Measurements from ENCODE around the gene CDY2B. TPM values are rescaled to one million over a fixed set of nuclear protein-coding genes. Genes with fewer than 3 reads are reported as not detected.
"Not testable (repeated sequence)": the region's sequence is repeated elsewhere in the genome, so short reads cannot be mapped to it uniquely, and the experiment has no call there.

The CDY2B gene
- not detected in 2 replicates for total RNA-seq (2014; rRNA removed; shearing (Covaris generic))

GRCh38 chrY:17880120-17880519, at the start of gene CDY2B:
TSS of gene CDY2B (minus strand) at chrY:17880220. CDS start at chrY:17879892, 328 bp downstream.
- H3K4me1 ChIP-seq (replicated peaks); H3K36me3 ChIP-seq; DNase-seq (ENCODE audit: low read depth in 1 of 2, low spot score in 2 of 2); H3K4me3 ChIP-seq; H3K27ac ChIP-seq; H3K27me3 ChIP-seq (replicated peaks); H3K9me3 ChIP-seq (replicated peaks): not testable (repeated sequence)

DNA sequence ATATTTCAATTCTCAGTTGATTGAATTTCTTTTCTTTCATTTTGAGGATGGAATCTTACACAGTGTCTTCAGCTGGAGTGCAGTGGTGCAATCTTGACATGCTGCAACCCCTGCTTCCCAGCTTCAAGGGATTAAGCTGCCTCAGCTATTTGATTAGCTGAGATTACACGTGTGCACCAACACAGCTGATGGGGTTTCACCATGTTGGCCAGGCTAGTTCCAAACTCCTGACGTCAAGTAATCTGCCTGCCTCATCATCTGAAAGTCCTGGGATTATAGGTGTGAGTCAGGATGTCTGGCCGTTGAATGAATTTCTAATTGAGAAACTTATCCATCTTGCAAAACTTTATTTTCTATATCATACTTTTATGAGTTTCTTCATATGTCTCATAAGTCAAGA, 28.0 kb upstream of the CDY2B start:
- not testable (repeated sequence) for H3K4me1 ChIP-seq (replicated peaks); H3K4me3 ChIP-seq; H3K9me3 ChIP-seq (replicated peaks); DNase-seq (ENCODE audit: low read depth in 1 of 2, low spot score in 2 of 2); H3K27ac ChIP-seq; H3K36me3 ChIP-seq; H3K27me3 ChIP-seq (replicated peaks)

GRCh38 chrY:17907351-17907750, 27.3 kb upstream of the CDY2B start:
- H3K27me3 ChIP-seq (replicated peaks) = not testable (repeated sequence)

GRCh38 chrY:17881697-17882096, 1.7 kb upstream of the CDY2B start:
- H3K27ac ChIP-seq; H3K9me3 ChIP-seq (replicated peaks); H3K36me3 ChIP-seq; H3K4me3 ChIP-seq; H3K27me3 ChIP-seq (replicated peaks); H3K4me1 ChIP-seq (replicated peaks); DNase-seq (ENCODE audit: low read depth in 1 of 2, low spot score in 2 of 2): not testable (repeated sequence)

More at GRCh38 chrY:17907351-17907750, 27.3 kb upstream of the CDY2B start:
- not testable (repeated sequence) for H3K4me1 ChIP-seq (replicated peaks); H3K36me3 ChIP-seq; H3K27ac ChIP-seq; H3K9me3 ChIP-seq (replicated peaks); DNase-seq (ENCODE audit: low read depth in 1 of 2, low spot score in 2 of 2); H3K4me3 ChIP-seq

DNA sequence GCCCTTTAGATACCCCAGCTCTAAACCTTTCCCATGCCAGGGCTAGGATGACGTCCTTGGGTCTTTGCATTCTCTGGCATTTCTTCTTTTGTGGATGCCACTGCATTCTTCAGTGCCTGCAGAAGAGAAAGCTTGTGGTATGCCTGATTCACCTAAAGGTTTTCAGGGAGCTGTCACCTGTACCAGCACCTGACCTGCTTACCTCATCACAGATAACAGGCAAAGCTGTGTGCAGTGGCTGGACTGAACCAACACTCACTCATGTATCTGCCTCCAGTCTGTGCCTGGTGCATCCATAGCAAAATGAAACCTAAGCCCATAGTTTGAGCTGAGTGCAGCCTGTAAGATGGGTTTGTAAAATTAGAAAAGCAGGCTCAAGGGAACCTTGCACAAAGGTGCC, 3.3 kb downstream of the CDY2B start:
- H3K27me3 ChIP-seq (replicated peaks); H3K4me3 ChIP-seq; H3K27ac ChIP-seq; H3K9me3 ChIP-seq (replicated peaks); DNase-seq (ENCODE audit: low read depth in 1 of 2, low spot score in 2 of 2); H3K4me1 ChIP-seq (replicated peaks); H3K36me3 ChIP-seq: not testable (repeated sequence)

DNA sequence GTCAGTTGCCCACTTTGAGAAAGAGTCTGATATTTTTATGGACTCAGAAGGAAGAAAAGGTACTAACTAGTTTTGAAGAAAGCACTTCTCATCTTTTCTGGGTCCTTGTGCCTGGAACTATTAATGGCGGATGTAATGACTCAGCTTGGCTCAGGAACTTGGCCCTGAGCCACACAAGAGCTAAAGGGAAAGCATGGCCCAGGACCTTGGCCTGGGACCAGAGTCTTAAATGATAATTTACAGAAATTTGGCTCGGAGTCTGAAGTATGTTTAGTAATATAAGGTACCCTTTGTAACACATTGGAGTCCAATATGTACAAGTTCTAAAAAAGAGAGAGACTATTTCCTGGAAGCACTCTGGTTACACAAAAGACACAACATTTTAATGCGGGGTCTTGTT, 4.6 kb downstream of the CDY2B start:
- H3K4me3 ChIP-seq; H3K9me3 ChIP-seq (replicated peaks); H3K27ac ChIP-seq; H3K4me1 ChIP-seq (replicated peaks); H3K36me3 ChIP-seq; H3K27me3 ChIP-seq (replicated peaks); DNase-seq (ENCODE audit: low read depth in 1 of 2, low spot score in 2 of 2): not testable (repeated sequence)

GRCh38 chrY:17871194-17871903, 8.7 kb downstream of the CDY2B start:
- H3K4me3 ChIP-seq; H3K27ac ChIP-seq; DNase-seq (ENCODE audit: low read depth in 1 of 2, low spot score in 2 of 2); H3K4me1 ChIP-seq (replicated peaks); H3K9me3 ChIP-seq (replicated peaks); H3K27me3 ChIP-seq (replicated peaks); H3K36me3 ChIP-seq: not testable (repeated sequence)

DNA sequence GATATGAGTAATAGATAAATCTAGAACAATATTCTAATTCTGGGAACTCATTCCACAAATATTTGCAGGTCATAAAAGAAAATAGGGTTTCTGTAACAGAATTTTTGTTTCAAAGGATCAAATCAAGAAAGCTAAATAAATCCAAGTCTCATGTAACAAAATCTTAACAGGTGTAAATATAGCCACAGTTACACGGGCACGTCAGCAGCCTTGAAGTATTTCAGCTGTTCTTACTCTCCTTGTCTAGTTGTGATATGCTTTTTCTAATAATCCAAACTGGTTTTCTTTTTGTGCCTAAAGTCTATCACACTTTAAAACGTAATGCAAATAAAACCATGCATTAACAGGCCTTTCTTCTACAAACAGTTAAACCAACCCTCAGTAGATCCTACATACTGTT, 9.3 kb downstream of the CDY2B start:
- not testable (repeated sequence) for H3K36me3 ChIP-seq; H3K9me3 ChIP-seq (replicated peaks); H3K4me1 ChIP-seq (replicated peaks); H3K27me3 ChIP-seq (replicated peaks); H3K27ac ChIP-seq; DNase-seq (ENCODE audit: low read depth in 1 of 2, low spot score in 2 of 2); H3K4me3 ChIP-seq

DNA sequence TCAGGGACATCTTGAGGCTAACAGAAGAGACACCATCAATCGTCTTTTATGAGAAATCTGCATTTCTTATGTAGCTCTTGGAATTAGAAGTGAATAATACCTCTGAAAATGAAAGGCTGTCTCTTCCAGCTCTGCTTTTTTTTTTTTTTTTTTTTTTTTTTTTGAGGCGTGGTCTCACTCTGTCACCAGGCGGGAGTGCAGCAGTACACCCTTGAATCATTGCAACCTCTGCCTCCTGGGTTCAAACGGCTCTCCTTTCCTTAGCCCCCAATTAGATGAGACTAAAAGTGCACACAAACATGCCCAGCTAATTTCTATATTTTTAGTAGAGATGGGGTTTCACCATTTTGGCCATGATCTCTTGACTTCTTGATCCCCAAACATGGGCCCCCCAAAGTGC, 12.2 kb downstream of the CDY2B start:
- H3K4me1 ChIP-seq (replicated peaks) = not testable (repeated sequence)

GRCh38 chrY:17860634-17861033, 19.4 kb downstream of the CDY2B start:
- H3K4me3 ChIP-seq; H3K27ac ChIP-seq; H3K4me1 ChIP-seq (replicated peaks); H3K27me3 ChIP-seq (replicated peaks); H3K36me3 ChIP-seq; H3K9me3 ChIP-seq (replicated peaks); DNase-seq (ENCODE audit: low read depth in 1 of 2, low spot score in 2 of 2): not testable (repeated sequence)

More for the DNA sequence above, 12.2 kb downstream of the CDY2B start:
- H3K4me3 ChIP-seq; DNase-seq (ENCODE audit: low read depth in 1 of 2, low spot score in 2 of 2); H3K27ac ChIP-seq; H3K9me3 ChIP-seq (replicated peaks); H3K27me3 ChIP-seq (replicated peaks); H3K36me3 ChIP-seq: not testable (repeated sequence)

DNA sequence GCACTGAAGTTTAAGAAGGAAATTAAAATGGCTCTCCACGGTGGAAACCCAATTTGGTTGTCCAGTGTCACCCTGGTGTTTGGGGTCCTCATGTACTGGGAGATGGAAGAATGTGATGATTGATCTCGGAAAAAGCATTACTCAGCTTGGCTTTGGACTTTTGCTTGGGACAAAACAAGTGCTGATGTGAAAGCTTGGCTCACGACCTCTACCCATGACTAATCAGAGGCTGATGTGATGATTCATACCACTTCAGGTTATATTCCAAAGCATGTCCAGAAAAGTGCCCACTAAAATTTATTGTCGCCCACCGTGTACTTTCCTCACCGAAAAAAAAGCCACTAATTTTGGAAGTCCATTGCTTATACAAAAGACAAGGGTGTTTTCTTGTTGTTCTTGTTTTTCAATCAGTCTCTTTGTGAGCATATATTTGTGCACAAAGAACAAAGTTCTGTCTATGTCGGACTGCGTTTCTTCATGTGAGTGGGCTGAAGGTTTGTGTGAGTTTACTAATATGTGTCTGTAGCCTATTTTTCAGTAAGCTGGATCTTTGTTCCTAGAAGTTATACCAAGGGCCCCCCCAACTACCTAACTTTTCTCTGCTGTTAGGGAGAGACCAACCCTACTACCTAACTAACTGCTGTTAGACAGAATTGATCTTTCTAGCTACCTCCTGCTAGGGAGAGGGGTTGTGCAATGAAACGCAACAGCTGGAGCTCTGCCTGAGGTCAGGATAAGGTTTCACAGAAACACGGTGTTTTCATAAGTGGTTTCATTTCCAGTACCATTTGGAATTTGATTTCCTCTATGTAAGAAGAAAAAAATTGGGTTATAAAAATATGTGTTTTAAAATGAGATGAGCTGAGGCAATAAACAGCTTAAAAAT, 22.8 kb downstream of the CDY2B start:
- not testable (repeated sequence) for H3K4me1 ChIP-seq (replicated peaks); H3K36me3 ChIP-seq; DNase-seq (ENCODE audit: low read depth in 1 of 2, low spot score in 2 of 2); H3K4me3 ChIP-seq; H3K9me3 ChIP-seq (replicated peaks); H3K27me3 ChIP-seq (replicated peaks); H3K27ac ChIP-seq

DNA sequence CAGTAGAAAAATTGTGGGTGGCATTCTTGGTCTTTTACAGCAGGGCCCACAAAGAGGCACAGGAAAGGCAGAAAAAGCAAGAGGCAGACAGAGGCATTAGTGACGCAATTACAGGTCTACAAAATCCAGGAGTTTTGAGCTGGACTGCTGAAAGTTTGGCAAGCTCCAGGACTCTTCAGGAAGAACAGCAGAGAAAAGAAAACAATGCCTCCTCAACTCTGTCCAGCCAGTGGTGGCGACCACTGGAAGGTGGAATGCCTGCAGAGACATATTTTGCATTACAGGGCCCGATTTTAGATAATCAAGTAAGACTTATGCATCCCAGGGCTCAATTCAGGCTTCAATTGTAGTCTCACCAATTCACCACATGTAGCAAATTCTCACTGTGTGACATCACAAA, 23.5 kb downstream of the CDY2B start:
- H3K36me3 ChIP-seq; H3K27me3 ChIP-seq (replicated peaks); H3K4me3 ChIP-seq; H3K4me1 ChIP-seq (replicated peaks); DNase-seq (ENCODE audit: low read depth in 1 of 2, low spot score in 2 of 2); H3K9me3 ChIP-seq (replicated peaks); H3K27ac ChIP-seq: not testable (repeated sequence)

GRCh38 chrY:17849131-17849530, 30.9 kb downstream of the CDY2B start:
- H3K27me3 ChIP-seq (replicated peaks); H3K4me1 ChIP-seq (replicated peaks); H3K4me3 ChIP-seq; H3K27ac ChIP-seq; H3K36me3 ChIP-seq; DNase-seq (ENCODE audit: low read depth in 1 of 2, low spot score in 2 of 2); H3K9me3 ChIP-seq (replicated peaks): not testable (repeated sequence)

DNA sequence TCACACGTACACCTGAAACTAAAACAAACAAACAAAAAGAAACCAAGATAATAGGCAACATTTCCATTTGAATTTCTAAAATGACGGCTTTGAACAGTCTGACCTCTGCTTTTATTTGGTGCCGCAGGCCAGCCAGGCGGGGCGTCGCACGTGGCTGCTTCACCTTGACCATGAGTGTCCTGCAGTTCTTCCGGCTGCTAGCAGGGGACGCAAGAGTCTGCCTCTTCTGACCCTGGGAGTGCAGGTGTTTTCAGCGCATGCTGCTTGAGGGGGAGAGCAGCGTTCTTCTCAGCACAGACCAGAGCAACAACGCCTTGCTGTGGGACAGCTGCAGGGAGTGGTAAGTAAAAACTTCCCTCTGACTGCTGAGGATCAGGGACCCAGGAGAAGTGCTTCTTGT, 47.9 kb downstream of the CDY2B start:
- not testable (repeated sequence) for H3K27ac ChIP-seq; H3K4me3 ChIP-seq; H3K36me3 ChIP-seq; H3K27me3 ChIP-seq (replicated peaks); H3K9me3 ChIP-seq (replicated peaks); DNase-seq (ENCODE audit: low read depth in 1 of 2, low spot score in 2 of 2); H3K4me1 ChIP-seq (replicated peaks)

All from SJSA1 (cell line).